Measurements from ENCODE around the gene BICD2.

BICD2 gene

GRCh38 chr9:92781899-92782298, 17.3 kb upstream of the BICD2 start:
- no peak overlapping the region for H3K4me3 ChIP-seq (ENCODE audit: low read length)
- TF ChIP-seq CTCF (conservative IDR thresholded peaks at IDR 0.05; ENCODE audit: low read depth, low read length), result no peak
- no peak for DNase-seq (ENCODE audit: low read depth)

- DNase-seq (ENCODE audit: low read depth), result no peak
- no peak for TF ChIP-seq CTCF (conservative IDR thresholded peaks at IDR 0.05; ENCODE audit: low read depth, low read length)
- no peak overlapping the region for H3K4me3 ChIP-seq (ENCODE audit: low read length)
Observed at GRCh38 chr9:92780206-92780605, 15.6 kb upstream of the BICD2 start.

GRCh38 chr9:92775466-92775865, 10.8 kb upstream of the BICD2 start:
- DNase-seq (ENCODE audit: low read depth), result no peak
- no peak for TF ChIP-seq CTCF (conservative IDR thresholded peaks at IDR 0.05; ENCODE audit: low read depth, low read length)
- H3K4me3 ChIP-seq (ENCODE audit: low read length), result no peak overlapping the region

DNA sequence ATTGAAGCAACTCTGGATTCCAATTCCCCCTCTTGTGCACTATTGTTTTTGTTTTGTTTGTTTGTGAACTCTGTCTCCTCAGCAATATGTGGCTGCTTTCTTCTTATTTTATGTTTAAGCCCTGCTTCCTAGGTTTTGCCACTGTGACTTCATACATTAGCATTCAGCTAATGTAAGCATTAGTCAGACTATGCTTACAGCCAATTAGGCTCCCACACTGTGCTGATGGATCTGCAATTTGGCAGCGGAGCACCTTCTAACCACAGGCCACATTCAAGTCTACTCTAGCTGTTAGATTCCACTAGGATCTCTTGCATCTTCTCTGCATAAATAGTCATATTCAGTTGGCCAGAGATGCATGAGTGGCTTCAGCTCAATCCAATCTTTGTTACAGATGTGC, 9.6 kb upstream of the BICD2 start:
- H3K4me3 ChIP-seq (ENCODE audit: low read length), result no peak overlapping the region
- TF ChIP-seq CTCF (conservative IDR thresholded peaks at IDR 0.05; ENCODE audit: low read depth, low read length), result no peak
- DNase-seq (ENCODE audit: low read depth), result peak; percentile 54

DNA sequence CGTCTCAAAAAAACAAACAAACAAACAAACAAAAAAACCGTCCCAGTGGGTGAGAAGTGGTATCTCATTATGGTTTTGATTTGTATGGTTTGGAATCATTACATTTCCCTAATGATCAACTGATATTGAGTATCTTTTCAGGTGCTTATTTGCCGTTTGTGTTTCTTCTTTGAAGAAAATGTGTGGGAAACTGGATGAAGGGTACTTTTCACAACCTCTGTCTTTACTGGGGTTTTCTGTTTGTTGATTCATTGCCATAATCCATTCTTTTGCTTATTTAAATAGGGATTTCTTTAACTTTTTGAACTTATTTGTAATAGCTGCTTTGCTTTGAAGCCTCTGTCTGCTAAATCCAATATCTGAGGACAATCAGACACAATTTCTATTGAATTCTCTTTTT, 9.2 kb upstream of the BICD2 start:
- DNase-seq (ENCODE audit: low read depth), result no peak
- no peak overlapping the region for H3K4me3 ChIP-seq (ENCODE audit: low read length)
- TF ChIP-seq CTCF (conservative IDR thresholded peaks at IDR 0.05; ENCODE audit: low read depth, low read length), result no peak

DNA sequence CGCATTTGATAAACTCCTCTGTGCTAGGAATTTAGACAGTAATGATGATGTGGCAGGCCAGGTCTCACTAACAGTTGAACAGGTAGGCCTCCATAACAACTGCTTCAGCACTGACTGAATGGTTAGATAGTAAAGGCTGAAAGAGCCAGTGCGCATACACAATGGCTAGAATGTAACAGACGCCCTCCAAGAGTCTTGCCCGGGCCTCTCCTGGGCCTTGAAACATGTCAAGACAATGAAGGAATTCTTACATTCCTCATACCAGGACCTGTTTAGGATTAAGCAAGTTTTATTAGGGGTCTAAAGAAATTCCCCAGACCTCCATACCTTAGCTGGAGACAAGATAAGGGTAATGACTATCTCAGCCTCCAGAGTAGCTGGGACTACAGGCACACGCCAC, 6.7 kb upstream of the BICD2 start:
- no peak for DNase-seq (ENCODE audit: low read depth)
- TF ChIP-seq CTCF (conservative IDR thresholded peaks at IDR 0.05; ENCODE audit: low read depth, low read length), result no peak
- no peak overlapping the region for H3K4me3 ChIP-seq (ENCODE audit: low read length)

GRCh38 chr9:92770360-92770995, 5.8 kb upstream of the BICD2 start:
- no peak for TF ChIP-seq CTCF (conservative IDR thresholded peaks at IDR 0.05; ENCODE audit: low read depth, low read length)
- H3K4me3 ChIP-seq (ENCODE audit: low read length), result no peak overlapping the region
- no peak for DNase-seq (ENCODE audit: low read depth)
